Measurements from ENCODE around the gene ANAPC16. TPM values are rescaled to one million over a fixed set of nuclear protein-coding genes. Genes with fewer than 3 reads are reported as not detected.
A peak's percentile ranks its signal among the peaks of the same experiment; 100 is the strongest.

ANAPC16 gene
- total RNA-seq, 1 donor from 2014 or later, result 53.2 TPM

DNA sequence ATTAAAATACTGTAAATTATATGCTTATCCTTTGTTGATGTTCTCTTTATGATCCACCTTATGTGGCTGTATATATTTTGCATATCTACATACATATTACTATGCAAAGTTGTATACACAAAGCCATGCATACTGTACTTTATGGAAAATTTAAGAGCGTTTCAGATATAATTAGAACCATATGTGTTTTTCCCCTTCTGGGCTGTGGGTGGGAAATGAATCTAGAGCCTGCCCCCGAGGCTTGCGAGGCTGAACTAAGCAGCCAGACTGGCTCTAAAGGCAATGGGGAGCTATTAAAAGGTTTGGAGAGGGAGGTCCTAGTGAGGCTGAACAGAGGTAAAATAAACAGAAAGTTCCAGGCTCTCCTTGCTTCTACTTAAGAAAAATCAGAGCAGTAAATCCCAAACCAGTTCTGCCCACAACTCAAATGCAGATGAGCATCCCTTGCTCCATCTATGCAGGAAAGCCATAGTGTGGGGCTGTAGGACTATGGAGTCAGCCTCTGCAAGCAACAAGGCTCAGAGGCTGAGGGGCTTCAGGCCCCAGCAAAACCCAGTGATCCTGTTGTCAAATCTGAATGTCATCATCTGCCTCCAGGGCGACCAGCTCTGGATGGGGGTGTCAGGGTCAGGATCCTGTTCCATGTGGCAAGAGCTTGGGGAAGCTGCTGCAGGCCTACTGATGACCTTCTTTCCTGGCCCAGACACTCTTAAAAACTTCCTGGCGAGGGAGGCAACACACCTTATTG is 43.9 kb downstream of the ANAPC16 start:
- H3K27me3 Mint-ChIP-seq (ENCODE audit: low read depth), result no peaks in the 10 kb centered on the region
- TF ChIP-seq, protein P1, sequence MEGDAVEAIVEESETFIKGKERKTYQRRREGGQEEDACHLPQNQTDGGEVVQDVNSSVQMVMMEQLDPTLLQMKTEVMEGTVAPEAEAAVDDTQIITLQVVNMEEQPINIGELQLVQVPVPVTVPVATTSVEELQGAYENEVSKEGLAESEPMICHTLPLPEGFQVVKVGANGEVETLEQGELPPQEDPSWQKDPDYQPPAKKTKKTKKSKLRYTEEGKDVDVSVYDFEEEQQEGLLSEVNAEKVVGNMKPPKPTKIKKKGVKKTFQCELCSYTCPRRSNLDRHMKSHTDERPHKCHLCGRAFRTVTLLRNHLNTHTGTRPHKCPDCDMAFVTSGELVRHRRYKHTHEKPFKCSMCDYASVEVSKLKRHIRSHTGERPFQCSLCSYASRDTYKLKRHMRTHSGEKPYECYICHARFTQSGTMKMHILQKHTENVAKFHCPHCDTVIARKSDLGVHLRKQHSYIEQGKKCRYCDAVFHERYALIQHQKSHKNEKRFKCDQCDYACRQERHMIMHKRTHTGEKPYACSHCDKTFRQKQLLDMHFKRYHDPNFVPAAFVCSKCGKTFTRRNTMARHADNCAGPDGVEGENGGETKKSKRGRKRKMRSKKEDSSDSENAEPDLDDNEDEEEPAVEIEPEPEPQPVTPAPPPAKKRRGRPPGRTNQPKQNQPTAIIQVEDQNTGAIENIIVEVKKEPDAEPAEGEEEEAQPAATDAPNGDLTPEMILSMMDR (conservative IDR thresholded peaks at IDR 0.05), result no peak
- H3K9me3 Mint-ChIP-seq, result no peaks in the 10 kb centered on the region
- H3K4me3 Mint-ChIP-seq, result peak overlapping the region; percentile 85
- H3K27ac Mint-ChIP-seq (ENCODE audit: unreplicated experiment), result peak overlapping the region; percentile 97
- DNase-seq (ENCODE audit: low read depth, low spot score), result no peak
- H3K4me1 Mint-ChIP-seq, result peaks cover 57% of the 10 kb centered on the region
- H3K36me3 Mint-ChIP-seq (ENCODE audit: low read depth), result no peaks in the 10 kb centered on the region

DNA sequence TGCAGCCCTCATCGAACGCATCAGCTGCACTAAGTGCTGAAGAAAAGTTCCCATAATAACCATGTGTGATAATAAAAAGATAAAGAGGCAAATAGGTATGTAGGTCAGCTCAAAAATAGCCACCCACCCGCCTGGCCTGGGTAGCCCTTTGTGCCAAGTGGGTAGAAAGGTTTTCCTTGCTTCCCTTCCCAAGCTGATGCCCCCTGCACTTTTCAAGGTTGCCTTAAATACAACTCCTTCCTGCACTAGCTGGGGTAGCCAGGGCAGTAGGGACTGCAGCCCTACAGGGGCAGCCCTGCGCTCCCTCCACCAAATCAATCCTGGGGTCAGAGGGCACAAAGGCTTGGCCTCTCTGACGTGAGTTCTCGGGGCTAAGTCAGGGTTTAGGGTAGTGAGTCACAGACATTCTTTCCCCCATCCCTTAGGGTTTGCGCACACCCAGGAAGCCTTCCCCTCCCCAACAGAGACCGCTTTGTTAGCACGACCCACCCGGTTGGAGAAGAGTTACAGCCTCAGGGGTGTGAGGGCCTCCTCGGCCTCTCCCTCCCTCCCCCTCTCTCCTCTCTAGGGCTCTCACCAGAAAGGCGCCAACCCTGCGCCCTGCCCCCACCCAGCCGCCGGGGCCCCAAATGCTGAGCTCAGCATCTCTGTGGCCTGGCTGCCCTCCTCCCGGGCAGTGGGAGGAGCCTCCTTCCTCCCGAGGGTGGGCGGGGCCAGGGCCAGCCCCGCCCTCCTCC is 44.6 kb downstream of the ANAPC16 start:
- Mint-ChIP-seq H3K27ac (ENCODE audit: unreplicated experiment) (peak overlapping the region; percentile 97), H3K27me3 (ENCODE audit: low read depth) (no peaks in the 10 kb centered on the region), H3K36me3 (ENCODE audit: low read depth) (no peaks in the 10 kb centered on the region), H3K4me3 (peak overlapping the region; percentile 85), H3K9me3 (no peaks in the 10 kb centered on the region), H3K4me1 (peaks cover 55% of the 10 kb centered on the region)
- peak; percentile 92 for DNase-seq (ENCODE audit: low read depth, low spot score)
- TF ChIP-seq, protein P1 (conservative IDR thresholded peaks at IDR 0.05), result no peak

DNA sequence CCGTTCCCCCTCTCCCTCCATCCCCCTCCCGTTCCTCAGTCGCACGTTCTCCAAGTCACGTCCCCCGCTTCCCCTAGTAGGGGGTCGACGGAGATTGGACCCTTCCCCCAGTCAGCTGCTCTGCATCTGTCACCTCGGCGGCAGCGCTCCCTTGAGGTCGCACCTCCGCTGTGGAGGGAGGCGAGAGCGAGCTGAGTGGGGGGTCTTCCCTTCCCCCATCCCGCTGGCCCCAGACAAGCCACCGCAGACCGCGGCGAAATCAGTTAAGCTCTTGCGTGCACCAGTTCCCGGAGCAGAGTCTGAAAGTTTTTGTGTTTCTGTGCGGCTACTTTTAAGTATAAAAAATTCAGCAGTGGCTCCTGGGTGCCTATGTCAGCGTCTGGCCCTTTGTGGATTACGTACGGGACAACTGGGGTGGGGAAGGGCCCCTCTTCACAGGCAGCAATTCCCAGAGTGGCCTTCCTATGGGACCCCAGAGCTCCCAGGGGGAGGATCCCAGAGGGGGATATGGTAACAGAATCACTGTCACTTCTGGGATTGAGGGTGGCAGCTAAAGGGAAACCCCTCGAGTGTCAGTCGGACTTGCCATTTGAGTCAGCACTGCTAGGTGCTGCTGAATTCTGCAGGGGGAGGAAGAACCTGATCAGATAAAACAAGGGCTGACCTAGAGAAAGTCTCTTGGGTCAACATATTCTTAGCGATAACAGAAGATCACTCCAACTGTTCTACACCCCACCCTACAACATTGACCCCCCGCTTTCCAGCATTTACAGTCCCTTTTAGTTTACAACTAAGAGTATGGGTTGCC is 45.4 kb downstream of the ANAPC16 start:
- H3K4me1 Mint-ChIP-seq, result peaks cover 52% of the 10 kb centered on the region
- H3K9me3 Mint-ChIP-seq, result no peaks in the 10 kb centered on the region
- peak overlapping the region; percentile 95 for H3K27ac Mint-ChIP-seq (ENCODE audit: unreplicated experiment)
- TF ChIP-seq, protein P1 (conservative IDR thresholded peaks at IDR 0.05), result no peak
- H3K36me3 Mint-ChIP-seq (ENCODE audit: low read depth), result no peaks in the 10 kb centered on the region
- no peak for DNase-seq (ENCODE audit: low read depth, low spot score)
- peak overlapping the region; percentile 91 for H3K4me3 Mint-ChIP-seq
- H3K27me3 Mint-ChIP-seq (ENCODE audit: low read depth), result no peaks in the 10 kb centered on the region

DNA sequence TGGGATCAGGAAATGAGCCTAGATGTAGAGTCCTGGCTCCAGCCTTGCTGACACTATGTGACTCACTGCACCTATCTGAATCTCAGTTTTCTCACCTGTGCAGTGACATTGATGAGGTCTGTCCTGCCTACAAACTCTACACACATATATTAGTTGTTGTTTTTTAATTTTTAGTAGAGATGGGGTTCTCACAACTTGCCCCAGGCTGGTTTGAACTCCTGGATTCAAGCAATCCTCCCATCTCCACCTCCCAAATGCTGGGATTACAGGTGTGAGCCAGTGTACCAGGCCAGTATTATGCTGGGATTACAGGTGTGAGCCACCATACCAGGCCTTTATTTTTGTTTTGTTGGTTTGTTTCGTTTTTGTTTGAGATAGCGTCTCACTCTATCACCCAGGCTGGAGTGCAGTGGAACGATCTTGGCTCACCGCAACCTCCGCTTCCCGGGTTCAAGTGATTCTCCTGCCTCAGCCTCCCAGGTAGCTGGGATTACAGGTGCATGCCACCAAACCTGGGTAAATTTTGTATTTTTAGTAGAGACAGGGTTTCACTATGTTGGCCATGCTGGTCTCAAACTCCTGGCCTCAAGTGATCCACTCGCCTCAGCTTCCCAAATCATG is 46.1 kb downstream of the ANAPC16 start:
- TF ChIP-seq, protein P1 (conservative IDR thresholded peaks at IDR 0.05), result no peak
- H3K27me3 Mint-ChIP-seq (ENCODE audit: low read depth), result no peaks in the 10 kb centered on the region
- no peak for DNase-seq (ENCODE audit: low read depth, low spot score)
- peaks cover 47% of the 10 kb centered on the region for H3K4me1 Mint-ChIP-seq
- H3K36me3 Mint-ChIP-seq (ENCODE audit: low read depth), result no peaks in the 10 kb centered on the region
- H3K4me3 Mint-ChIP-seq, result peak overlapping the region; percentile 91
- no peak overlapping the region for H3K27ac Mint-ChIP-seq (ENCODE audit: unreplicated experiment)
- H3K9me3 Mint-ChIP-seq, result no peaks in the 10 kb centered on the region

DNA sequence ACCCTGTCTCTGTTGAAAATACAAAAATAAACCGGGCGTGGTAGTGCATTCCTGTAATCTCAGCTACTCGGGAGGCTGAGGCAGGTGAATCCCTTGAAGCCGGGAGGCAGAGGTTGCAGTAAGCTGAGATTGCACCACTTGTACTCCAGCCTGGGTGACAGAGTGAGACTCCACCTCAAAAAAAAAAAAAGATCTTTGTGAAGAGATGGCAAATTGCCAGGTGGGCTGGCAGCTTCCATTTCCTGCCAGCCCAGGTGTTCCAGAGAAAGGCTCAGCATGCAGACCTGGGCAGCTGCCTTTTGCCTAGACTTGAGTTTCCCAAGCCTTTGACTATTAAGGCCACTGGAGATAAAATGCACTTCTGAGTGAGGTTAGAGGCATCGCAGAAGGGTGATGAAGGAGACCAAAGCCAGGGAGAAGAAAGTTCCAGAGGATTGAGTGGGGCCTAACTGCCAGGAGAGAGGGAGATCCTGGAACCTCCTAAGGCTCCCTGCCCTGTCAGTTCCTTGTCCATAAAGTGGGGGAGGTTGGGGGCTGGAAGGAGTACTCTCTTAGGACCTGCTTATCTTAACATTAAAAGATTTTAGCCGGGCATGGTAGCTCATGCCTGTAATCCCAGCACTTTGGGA is 47.9 kb downstream of the ANAPC16 start:
- Mint-ChIP-seq H3K4me3 (no peak overlapping the region), H3K27me3 (ENCODE audit: low read depth) (no peaks in the 10 kb centered on the region), H3K27ac (ENCODE audit: unreplicated experiment) (peak overlapping the region; percentile 3), H3K4me1 (peaks cover 46% of the 10 kb centered on the region), H3K9me3 (no peaks in the 10 kb centered on the region), H3K36me3 (ENCODE audit: low read depth) (no peaks in the 10 kb centered on the region)
- TF ChIP-seq, protein P1 (conservative IDR thresholded peaks at IDR 0.05), result no peak
- no peak for DNase-seq (ENCODE audit: low read depth, low spot score)

Measured in neural crest cell (in vitro differentiated cells).